Stimulated activated CD4-positive, alpha-beta T cell treated with anti-CD3 and anti-CD28 coated beads, Interleukin-12 subunit alpha, Interleukin-12 subunit beta, amount 100 ng/mL, for 4 hours (primary cell): ENCODE data around the gene HIP1R.
"Not testable (repeated sequence)": the region's sequence is repeated elsewhere in the genome, so short reads cannot be mapped to it uniquely, and the experiment has no call there.

Experiments used
- DNase-seq: peaks from one replicate; pipeline ENCODE4 v3.0.0-alpha.2; 2020

Gene HIP1R

GRCh38 chr12:122896662-122897061 is 61.4 kb downstream of the HIP1R start:
- DNase-seq = no peak

- DNase-seq = no peak
These were observed 64.6 kb downstream of the HIP1R start for GRCh38 chr12:122899887-122900286.

- no peak for DNase-seq
These were observed 67.8 kb downstream of the HIP1R start for GRCh38 chr12:122902854-122903692.

GRCh38 chr12:122903693-122904034 is 68.4 kb downstream of the HIP1R start:
- DNase-seq = no peak

- not testable (repeated sequence) for DNase-seq
These were observed 70.0 kb downstream of the HIP1R start for GRCh38 chr12:122905258-122905657.

GRCh38 chr12:122908915-122909314 is 73.7 kb downstream of the HIP1R start:
- no peak for DNase-seq

- no peak for DNase-seq
These were observed 74.4 kb downstream of the HIP1R start for GRCh38 chr12:122909442-122910288.
